ENCODE measurements around the gene SCAMP4. TPM values are rescaled to one million over a fixed set of nuclear protein-coding genes. Genes with fewer than 3 reads are reported as not detected.

The SCAMP4 gene
- total and polyA plus RNA-seq, 2 experiments from 2014 or later: 39.4 to 106 TPM

DNA sequence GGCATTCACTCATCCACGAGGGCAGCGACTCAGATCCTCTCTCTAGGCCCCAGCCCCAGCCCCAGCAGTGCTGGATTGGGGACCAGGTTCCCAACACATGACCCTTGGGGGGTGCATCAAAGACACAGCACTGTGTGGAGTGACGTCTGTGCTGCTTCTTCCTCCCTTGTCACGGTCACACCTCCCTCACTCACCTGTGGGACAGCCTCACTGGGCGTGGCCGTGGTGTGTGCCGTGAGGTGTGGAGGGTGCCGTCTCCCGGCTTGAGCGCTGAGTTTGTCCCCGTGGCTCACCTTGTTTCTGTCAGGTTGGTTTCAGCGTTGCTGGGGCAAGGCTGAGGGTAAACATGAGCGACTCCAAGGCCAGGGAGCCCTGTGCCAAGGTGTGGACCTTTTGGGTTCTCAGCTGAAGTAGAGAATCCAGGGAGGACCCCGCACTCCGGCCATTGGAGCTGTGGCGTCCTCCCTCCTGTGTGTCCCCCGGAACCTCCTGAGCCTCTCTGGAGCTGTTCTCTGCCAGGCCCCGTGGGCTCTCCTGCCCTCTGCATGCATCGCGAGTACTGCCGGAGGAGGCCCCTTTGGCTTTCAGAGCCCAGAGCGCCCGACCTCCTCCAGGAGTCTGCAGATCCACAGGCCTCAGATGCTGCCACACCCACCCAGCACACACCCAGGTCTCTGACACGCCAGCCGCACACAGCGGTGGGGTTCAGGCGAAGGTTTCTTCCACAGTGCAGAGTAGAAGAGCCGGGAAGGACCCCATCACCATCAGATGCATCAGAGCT, 69.4 kb downstream of the SCAMP4 start (continued):
- no peak for TF ChIP-seq CREB1 (CRISPR knock-in tag; IDR thresholded peaks at IDR 0.05; ENCODE audit: low read depth)
- TF ChIP-seq POLR2AphosphoS5 (IDR thresholded peaks at IDR 0.05; ENCODE audit: low read depth): no peak

DNA sequence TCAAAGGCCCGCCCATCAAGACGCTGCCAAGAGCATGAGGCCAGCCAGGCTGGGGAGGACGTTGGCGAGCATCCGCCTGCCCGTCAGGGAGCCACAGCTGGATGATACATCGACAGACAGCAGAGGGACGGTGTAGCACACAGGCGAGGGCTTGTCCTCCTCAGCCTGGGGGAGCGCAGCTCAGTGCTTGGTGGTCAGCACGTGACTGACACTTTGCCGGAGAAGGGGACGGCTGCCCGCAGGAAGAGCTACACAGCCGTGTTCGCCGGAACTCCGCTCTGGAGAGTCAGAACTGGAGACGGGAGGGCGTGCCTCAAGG, 69.9 kb downstream of the SCAMP4 start:
- DNase-seq (ENCODE audit: low spot score): no peak
- no peak overlapping the region for H3K27ac ChIP-seq (ENCODE audit: low read depth)
- no peaks in the 10 kb centered on the region for H3K4me1 Mint-ChIP-seq
- H3K36me3 Mint-ChIP-seq (ENCODE audit: low read depth): peaks cover 17% of the 10 kb centered on the region
- no peaks in the 10 kb centered on the region for H3K27me3 ChIP-seq (ENCODE audit: insufficient read depth)
- no peaks in the 10 kb centered on the region for H3K36me3 ChIP-seq (ENCODE audit: insufficient read depth)
- no peaks in the 10 kb centered on the region for H3K9me3 Mint-ChIP-seq
- H3F3A ChIP-seq (replicated peaks; ENCODE audit: low read depth): no peaks in the 10 kb centered on the region
- H3K4me3 Mint-ChIP-seq: no peak overlapping the region
- ATAC-seq: no peak
- TF ChIP-seq POLR2AphosphoS5 (IDR thresholded peaks at IDR 0.05; ENCODE audit: low read depth): no peak
- TF ChIP-seq, protein P1, sequence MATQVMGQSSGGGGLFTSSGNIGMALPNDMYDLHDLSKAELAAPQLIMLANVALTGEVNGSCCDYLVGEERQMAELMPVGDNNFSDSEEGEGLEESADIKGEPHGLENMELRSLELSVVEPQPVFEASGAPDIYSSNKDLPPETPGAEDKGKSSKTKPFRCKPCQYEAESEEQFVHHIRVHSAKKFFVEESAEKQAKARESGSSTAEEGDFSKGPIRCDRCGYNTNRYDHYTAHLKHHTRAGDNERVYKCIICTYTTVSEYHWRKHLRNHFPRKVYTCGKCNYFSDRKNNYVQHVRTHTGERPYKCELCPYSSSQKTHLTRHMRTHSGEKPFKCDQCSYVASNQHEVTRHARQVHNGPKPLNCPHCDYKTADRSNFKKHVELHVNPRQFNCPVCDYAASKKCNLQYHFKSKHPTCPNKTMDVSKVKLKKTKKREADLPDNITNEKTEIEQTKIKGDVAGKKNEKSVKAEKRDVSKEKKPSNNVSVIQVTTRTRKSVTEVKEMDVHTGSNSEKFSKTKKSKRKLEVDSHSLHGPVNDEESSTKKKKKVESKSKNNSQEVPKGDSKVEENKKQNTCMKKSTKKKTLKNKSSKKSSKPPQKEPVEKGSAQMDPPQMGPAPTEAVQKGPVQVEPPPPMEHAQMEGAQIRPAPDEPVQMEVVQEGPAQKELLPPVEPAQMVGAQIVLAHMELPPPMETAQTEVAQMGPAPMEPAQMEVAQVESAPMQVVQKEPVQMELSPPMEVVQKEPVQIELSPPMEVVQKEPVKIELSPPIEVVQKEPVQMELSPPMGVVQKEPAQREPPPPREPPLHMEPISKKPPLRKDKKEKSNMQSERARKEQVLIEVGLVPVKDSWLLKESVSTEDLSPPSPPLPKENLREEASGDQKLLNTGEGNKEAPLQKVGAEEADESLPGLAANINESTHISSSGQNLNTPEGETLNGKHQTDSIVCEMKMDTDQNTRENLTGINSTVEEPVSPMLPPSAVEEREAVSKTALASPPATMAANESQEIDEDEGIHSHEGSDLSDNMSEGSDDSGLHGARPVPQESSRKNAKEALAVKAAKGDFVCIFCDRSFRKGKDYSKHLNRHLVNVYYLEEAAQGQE (IDR thresholded peaks at IDR 0.05; ENCODE audit: unreplicated experiment): no peak
- TF ChIP-seq STAT1 (IDR thresholded peaks at IDR 0.05; ENCODE audit: unreplicated experiment): no peak
- no peak for TF ChIP-seq ZNF114 (CRISPR knock-in tag; IDR thresholded peaks at IDR 0.05)
- TF ChIP-seq, protein P2, sequence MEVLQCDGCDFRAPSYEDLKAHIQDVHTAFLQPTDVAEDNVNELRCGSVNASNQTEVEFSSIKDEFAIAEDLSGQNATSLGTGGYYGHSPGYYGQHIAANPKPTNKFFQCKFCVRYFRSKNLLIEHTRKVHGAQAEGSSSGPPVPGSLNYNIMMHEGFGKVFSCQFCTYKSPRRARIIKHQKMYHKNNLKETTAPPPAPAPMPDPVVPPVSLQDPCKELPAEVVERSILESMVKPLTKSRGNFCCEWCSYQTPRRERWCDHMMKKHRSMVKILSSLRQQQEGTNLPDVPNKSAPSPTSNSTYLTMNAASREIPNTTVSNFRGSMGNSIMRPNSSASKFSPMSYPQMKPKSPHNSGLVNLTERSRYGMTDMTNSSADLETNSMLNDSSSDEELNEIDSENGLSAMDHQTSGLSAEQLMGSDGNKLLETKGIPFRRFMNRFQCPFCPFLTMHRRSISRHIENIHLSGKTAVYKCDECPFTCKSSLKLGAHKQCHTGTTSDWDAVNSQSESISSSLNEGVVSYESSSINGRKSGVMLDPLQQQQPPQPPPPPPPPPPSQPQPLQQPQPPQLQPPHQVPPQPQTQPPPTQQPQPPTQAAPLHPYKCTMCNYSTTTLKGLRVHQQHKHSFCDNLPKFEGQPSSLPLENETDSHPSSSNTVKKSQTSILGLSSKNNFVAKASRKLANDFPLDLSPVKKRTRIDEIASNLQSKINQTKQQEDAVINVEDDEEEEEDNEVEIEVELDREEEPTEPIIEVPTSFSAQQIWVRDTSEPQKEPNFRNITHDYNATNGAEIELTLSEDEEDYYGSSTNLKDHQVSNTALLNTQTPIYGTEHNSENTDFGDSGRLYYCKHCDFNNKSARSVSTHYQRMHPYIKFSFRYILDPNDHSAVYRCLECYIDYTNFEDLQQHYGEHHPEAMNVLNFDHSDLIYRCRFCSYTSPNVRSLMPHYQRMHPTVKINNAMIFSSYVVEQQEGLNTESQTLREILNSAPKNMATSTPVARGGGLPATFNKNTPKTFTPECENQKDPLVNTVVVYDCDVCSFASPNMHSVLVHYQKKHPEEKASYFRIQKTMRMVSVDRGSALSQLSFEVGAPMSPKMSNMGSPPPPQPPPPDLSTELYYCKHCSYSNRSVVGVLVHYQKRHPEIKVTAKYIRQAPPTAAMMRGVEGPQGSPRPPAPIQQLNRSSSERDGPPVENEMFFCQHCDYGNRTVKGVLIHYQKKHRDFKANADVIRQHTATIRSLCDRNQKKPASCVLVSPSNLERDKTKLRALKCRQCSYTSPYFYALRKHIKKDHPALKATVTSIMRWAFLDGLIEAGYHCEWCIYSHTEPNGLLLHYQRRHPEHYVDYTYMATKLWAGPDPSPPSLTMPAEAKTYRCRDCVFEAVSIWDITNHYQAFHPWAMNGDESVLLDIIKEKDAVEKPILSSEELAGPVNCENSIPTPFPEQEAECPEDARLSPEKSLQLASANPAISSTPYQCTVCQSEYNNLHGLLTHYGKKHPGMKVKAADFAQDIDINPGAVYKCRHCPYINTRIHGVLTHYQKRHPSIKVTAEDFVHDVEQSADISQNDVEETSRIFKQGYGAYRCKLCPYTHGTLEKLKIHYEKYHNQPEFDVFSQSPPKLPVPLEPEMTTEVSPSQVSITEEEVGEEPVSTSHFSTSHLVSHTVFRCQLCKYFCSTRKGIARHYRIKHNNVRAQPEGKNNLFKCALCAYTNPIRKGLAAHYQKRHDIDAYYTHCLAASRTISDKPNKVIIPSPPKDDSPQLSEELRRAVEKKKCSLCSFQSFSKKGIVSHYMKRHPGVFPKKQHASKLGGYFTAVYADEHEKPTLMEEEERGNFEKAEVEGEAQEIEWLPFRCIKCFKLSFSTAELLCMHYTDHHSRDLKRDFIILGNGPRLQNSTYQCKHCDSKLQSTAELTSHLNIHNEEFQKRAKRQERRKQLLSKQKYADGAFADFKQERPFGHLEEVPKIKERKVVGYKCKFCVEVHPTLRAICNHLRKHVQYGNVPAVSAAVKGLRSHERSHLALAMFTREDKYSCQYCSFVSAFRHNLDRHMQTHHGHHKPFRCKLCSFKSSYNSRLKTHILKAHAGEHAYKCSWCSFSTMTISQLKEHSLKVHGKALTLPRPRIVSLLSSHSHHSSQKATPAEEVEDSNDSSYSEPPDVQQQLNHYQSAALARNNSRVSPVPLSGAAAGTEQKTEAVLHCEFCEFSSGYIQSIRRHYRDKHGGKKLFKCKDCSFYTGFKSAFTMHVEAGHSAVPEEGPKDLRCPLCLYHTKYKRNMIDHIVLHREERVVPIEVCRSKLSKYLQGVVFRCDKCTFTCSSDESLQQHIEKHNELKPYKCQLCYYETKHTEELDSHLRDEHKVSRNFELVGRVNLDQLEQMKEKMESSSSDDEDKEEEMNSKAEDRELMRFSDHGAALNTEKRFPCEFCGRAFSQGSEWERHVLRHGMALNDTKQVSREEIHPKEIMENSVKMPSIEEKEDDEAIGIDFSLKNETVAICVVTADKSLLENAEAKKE (CRISPR knock-in tag; IDR thresholded peaks at IDR 0.05): no peak
- TF ChIP-seq, protein P3, sequence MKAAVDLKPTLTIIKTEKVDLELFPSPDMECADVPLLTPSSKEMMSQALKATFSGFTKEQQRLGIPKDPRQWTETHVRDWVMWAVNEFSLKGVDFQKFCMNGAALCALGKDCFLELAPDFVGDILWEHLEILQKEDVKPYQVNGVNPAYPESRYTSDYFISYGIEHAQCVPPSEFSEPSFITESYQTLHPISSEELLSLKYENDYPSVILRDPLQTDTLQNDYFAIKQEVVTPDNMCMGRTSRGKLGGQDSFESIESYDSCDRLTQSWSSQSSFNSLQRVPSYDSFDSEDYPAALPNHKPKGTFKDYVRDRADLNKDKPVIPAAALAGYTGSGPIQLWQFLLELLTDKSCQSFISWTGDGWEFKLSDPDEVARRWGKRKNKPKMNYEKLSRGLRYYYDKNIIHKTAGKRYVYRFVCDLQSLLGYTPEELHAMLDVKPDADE (IDR thresholded peaks at IDR 0.05): no peak
- TF ChIP-seq CREB1 (CRISPR knock-in tag; IDR thresholded peaks at IDR 0.05; ENCODE audit: low read depth): no peak
- no peak for TF ChIP-seq ZNF331 (CRISPR knock-in tag; IDR thresholded peaks at IDR 0.05; ENCODE audit: low read depth)
- TF ChIP-seq EZH2 (IDR thresholded peaks at IDR 0.05; ENCODE audit: low read depth, unreplicated experiment): no peak
- H3K27me3 Mint-ChIP-seq (ENCODE audit: insufficient read depth, low read depth, poor library complexity): peaks cover 1% of the 10 kb centered on the region
- no peaks in the 10 kb centered on the region for H3K9me2 ChIP-seq (ENCODE audit: insufficient read depth)
- H4K20me1 ChIP-seq (replicated peaks; ENCODE audit: insufficient read depth): peaks cover 22% of the 10 kb centered on the region
- no peak overlapping the region for H3K4me2 ChIP-seq
- peak overlapping the region; percentile 55; the same call in 1 of the 2 replicates for H3K27ac Mint-ChIP-seq
- H3K79me2 ChIP-seq (replicated peaks; ENCODE audit: insufficient read depth): peaks cover 54% of the 10 kb centered on the region
- H2AFZ ChIP-seq: no peak overlapping the region
- H3K4me1 ChIP-seq (ENCODE audit: insufficient read depth): no peaks in the 10 kb centered on the region
- no peak overlapping the region for H3K4me3 ChIP-seq

Measured in GM23338 (cell line).